Embryonic facial prominence (tissue), 1 donor: ENCODE results near the gene DAPL1.

Experiments used
- DNase-seq: peaks from one replicate; pipeline ENCODE4 v3.0.0-alpha.2; 2016; ENCODE audit errors: extremely low spot score

Gene DAPL1

DNA sequence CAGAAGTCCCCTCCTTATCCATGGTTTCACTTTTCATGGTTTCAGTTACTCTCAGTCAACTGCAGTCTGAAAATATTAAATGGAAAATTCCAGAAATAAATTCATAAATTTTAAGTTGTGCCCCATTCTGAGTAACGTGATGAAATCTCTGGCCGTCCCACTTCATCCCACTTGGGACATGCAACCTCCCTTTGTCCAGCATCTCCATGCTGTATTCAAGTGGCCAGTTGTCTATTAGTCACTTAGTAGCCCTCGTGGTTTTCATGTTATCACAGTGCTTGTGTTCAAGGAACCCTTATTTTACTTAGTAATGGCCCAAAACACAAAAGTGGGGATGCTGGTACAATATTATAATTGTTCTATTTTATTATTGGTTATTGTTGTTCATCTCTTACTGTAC, 18.0 kb upstream of the DAPL1 start:
- no peak for DNase-seq

DNA sequence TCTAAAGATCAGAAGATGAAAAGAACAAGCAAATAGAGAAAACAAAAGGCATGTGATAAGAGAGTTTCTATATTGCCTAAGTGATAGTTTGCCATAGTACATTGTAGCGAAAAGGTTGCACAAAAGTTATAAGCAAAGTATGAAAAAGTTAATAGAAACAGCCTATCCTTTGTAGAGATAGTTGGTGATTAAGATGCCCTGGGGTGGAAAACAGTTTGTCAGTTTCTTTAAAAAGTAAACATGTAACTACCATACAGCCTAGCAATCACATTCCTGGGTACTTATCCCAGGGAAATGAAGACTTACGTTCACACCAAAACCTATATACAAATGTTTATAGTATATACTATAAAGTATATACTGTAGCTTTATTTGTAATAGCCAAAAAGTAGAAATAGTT, 16.9 kb upstream of the DAPL1 start:
- no peak for DNase-seq

DNA sequence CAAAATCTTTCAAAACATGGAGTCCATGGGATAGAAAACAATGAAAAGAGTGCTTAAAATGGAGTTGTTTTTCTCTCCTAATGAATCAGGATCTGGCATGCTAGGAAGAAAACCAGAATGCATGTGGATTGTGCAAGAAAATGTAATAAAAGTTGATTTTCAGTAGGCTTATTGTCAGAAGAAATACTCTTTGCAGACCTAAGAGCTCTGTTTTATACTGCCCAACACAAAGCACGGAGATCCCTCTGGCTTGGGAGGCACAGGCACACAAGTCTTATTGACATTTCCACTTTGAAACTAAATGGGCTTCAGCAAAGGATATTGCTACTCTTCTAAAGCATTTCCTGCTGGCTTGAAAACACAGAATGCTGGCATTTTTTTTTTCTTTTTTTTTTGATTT, 15.5 kb upstream of the DAPL1 start:
- no peak for DNase-seq

- DNase-seq = no peak
Observed at GRCh38 chr2:158781353-158781961, 13.7 kb upstream of the DAPL1 start.

DNA sequence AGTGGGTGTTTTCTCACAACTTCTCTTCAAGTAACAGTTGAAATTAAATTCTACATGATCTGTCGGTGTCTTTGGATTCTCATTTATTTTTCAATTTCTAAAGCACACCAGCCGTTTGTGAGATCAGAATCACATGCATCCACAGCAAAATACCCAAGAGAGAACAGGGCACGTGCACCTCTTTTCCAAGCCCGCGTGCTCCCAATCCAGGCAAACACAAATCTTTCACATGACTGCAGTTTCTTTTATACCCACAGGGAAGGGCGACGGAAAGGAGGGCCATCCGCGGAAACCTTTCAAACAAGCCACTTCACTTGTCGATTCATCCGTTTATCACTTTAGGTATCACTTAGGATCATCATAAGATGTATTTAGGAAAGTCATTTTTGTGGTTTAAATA, 13.0 kb upstream of the DAPL1 start:
- DNase-seq = no peak

DNA sequence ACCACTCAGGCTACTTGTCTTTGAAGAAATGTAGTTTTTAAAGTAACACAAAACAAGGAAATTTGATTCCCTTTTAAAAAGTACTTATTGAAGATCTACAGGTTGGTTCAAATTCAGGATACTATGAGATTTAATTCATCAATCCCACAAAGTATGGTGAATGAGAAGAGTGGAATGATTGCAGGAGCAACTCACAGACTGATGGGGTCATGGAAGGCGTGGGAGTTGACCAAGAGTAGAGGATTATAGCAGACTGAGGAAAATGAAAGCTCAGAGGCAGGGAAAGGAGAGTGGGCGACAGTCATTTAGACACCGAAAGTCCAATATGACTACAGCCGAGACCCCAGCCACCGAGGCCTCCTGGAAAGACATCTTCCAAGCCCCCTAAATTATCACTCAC, 12.5 kb upstream of the DAPL1 start:
- DNase-seq = no peak

DNA sequence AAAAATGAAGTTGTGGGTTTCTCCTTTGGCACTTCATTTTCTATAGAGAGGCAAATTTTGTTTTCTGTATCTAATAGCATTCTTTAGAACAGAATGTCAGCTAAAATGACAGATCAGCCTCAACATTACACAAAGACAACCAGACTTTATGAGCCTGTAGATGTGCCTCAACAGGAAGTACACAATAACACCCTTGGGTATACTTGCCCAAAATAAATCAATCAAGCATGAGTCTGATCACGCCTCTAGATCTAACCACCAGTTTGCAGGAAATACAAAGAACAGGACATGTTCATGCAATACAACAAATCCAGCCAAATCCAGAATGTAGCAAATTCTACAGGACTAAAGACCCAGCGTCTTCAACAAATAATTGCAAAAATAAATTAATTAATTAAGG, 11.2 kb upstream of the DAPL1 start:
- DNase-seq = no peak

DNA sequence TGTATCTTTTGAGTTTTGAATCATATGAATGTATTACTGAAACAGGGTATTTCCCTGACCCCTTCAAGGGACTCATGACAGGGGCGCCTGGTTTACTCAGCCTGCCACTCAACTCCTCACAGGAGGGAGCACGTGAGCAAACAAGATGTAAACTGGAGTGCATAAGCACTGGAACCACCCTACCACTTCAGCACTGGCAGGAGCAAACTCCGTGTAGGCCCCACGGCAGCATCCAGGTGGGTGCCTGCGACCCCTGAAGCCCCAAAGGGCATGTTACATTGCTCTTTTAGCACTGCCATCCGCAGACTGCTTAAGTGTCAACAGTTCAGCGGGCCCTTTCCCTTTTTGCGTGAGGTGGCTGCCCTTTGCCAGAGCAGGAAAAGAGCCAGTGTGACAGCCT, 8.2 kb upstream of the DAPL1 start:
- DNase-seq = no peak

DNA sequence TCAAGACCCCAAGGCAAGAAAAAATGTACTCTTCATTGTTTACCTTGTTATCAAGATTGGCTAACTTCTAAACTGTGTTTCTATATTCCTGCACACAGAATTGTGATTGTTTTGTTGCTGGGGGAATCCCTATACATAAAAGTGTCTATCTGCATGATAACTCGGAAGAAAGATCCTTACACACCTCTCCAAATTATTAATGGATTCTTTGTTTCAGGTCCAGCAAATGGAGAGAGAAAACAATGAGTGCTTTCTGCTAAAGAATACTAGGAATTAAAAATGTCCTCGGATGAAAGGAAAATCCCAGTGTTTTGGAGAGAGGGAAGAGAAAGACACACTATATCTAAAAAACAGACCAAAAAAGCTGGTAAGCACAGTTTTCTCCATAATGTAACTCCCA, 6.2 kb upstream of the DAPL1 start:
- DNase-seq = no peak

GRCh38 chr2:158796652-158797051, 1.5 kb downstream of the DAPL1 start:
- no peak for DNase-seq

GRCh38 chr2:158797963-158798700, 3.0 kb downstream of the DAPL1 start:
- no peak for DNase-seq

GRCh38 chr2:158799181-158799580, 4.1 kb downstream of the DAPL1 start:
- no peak for DNase-seq

DNA sequence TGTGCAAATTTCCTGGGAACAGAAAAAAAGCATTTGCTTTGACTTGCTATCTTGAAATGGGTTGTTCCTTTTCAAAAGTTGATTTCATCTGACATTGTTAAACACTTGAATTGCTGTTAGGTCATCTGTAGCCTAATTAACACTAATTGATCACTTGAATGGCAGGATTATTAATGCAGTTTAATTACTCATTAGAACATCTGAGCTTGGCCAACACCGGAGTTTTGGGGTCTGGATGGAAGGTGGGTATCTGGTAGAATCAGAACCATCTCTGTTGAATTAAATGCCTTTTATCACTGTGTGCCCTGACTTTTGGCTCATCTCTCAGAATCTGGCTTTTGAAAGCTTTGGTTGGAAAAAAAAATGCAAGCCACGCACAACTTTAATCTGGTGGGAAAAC, 8.4 kb downstream of the DAPL1 start:
- DNase-seq = no peak

DNA sequence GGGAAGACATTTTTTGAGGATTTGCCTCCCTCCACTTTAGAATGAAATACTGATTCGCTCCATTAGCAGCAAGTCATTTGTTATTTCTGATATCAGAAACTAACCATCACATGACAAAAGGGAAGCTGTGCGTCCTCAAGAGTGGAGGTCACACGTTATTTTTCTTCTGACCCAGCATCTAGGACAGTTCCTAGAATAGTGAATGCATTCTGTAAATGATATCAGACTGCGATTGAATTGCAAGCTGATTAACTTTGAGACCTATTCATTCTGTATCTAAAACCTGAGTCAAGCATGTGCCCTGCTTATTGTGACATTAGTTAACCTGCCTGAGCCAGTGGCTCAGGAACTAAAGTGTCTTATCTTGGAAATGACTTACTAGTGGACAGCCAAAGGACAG, 10.1 kb downstream of the DAPL1 start:
- DNase-seq = no peak

GRCh38 chr2:158805936-158806335, 10.8 kb downstream of the DAPL1 start:
- no peak for DNase-seq

- no peak for DNase-seq
Observed at GRCh38 chr2:158806941-158807340, 11.8 kb downstream of the DAPL1 start.

DNA sequence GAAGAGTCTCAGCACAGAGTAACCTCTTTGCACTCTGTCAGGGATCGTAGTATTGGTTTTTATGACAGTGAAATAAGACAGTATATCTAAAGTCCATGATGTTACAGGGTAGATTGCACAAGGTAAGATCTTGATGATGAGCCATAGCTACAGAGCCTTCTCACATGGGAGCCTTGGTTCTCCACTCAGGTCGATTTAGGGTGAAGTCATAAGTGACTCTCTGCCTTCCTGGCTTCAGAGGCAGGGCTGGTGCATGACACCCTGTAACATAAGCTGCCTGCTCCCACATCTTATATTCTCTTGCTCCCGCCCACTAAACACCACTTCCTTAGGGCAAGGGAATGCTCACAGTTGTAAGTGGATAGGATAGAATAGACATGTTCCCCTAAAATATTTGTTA, 13.3 kb downstream of the DAPL1 start:
- DNase-seq = no peak

DNA sequence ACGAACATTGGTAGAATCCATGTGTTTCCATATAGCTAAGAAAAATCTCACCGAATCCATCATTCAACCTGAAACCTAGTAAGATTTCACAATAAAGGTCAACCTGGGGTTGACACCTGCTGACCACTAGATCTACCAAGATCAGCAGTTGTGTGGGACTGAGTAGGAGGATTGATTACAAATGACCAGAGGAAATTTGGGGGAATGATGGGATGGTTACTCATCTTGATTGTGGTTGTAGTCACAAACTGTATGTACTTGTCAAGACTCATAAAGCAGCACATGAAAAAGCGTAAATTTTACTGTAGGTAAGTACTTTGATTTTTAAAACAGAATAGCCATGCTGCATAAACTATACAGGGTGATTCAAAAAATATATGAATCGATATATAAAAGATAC, 14.7 kb downstream of the DAPL1 start:
- no peak for DNase-seq

- no peak for DNase-seq
Observed at GRCh38 chr2:158810731-158811460, 15.8 kb downstream of the DAPL1 start.

- no peak for DNase-seq
Observed at GRCh38 chr2:158815166-158815565, 20.0 kb downstream of the DAPL1 start.

DNA sequence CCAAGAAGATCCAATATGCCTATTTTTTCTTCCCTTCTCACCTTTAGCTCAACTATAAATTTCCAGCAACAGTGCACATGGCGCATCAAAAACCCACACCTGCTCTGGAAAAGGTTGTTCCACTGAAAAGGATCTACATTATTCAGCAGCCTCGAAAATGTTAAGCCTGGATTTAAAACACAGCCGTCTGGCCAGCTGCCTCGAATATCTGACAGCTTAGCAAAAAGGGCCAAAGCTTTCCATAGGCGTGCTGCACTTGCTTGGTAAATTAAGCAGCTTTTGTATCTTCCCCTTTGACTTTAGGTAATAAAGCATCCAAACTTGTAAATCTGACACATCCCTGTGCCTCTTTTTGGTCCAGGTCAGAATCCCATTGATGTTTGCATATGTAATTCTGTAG, 20.5 kb downstream of the DAPL1 start:
- DNase-seq = no peak

DNA sequence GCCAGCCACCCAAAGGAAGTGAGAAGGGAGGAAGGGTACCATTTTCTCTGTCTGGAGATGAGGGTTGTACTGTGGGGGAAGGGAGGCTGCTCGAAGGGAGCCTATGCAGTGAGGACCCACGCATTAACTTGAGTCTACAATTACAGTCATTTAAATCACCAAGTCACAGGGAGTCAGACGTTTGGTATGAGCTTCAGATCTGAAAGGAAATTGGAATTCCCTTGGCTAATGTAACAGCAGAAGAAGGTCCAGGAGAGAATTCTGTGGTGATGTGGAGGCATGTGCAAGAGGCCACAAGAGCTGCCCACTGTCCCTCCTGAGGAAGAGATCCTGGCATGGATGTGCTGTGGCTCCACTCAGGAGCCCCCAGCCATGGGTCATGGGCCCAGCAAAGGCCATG, 22.5 kb downstream of the DAPL1 start:
- no peak for DNase-seq

GRCh38 chr2:158818511-158818910, 23.4 kb downstream of the DAPL1 start:
- DNase-seq = no peak
